T-helper 2 cell treated with Interferon-gamma antibody and Interleukin-4, amounts not matched to agents 5 μg/mL and 100 μg/mL, for 36 hours (primary cell): ENCODE data around the gene TPTE.
"Not testable (repeated sequence)": the region's sequence is repeated elsewhere in the genome, so short reads cannot be mapped to it uniquely, and the experiment has no call there.

ENCODE experiments used
- DNase-seq: peaks from one replicate; pipeline ENCODE4 v3.0.0; 2021; ENCODE audit warnings: low spot score
- H3K27ac Mint-ChIP-seq: one replicate; pipeline ENCODE4 v1.8.0; 2021; ENCODE audit warnings: mild to moderate bottlenecking, mixed read lengths
- H3K27me3 Mint-ChIP-seq: one replicate; pipeline ENCODE4 v1.8.0; 2021; ENCODE audit warnings: low read depth, mixed read lengths
- H3K36me3 Mint-ChIP-seq: one replicate; pipeline ENCODE4 v1.8.0; 2021; ENCODE audit warnings: low read depth, mixed read lengths
- H3K4me1 Mint-ChIP-seq: one replicate; pipeline ENCODE4 v1.8.0; 2021; ENCODE audit warnings: low read depth, mixed read lengths
- H3K4me3 Mint-ChIP-seq: one replicate; pipeline ENCODE4 v1.8.0; 2022; ENCODE audit warnings: mild to moderate bottlenecking, moderate library complexity, mixed read lengths
- H3K9me3 Mint-ChIP-seq: one replicate; pipeline ENCODE4 v1.8.0; 2021; ENCODE audit warnings: mixed read lengths

TPTE gene

GRCh38 chr21:10574531-10575310 is 53.3 kb downstream of the TPTE start:
- H3K4me1 Mint-ChIP-seq, H3K27me3 Mint-ChIP-seq, H3K4me3 Mint-ChIP-seq, DNase-seq, H3K27ac Mint-ChIP-seq, H3K36me3 Mint-ChIP-seq: not testable (repeated sequence)
- peaks cover 37% of the 10 kb centered on the region for H3K9me3 Mint-ChIP-seq

- Mint-ChIP-seq H3K27me3 (no peaks in the 10 kb centered on the region), H3K4me1 (no peaks in the 10 kb centered on the region), H3K27ac (no peak overlapping the region), H3K36me3 (no peaks in the 10 kb centered on the region), H3K9me3 (peaks cover 34% of the 10 kb centered on the region), H3K4me3 (no peak overlapping the region)
- no peak for DNase-seq
Measured at GRCh38 chr21:10575311-10575667, 53.9 kb downstream of the TPTE start.

DNA sequence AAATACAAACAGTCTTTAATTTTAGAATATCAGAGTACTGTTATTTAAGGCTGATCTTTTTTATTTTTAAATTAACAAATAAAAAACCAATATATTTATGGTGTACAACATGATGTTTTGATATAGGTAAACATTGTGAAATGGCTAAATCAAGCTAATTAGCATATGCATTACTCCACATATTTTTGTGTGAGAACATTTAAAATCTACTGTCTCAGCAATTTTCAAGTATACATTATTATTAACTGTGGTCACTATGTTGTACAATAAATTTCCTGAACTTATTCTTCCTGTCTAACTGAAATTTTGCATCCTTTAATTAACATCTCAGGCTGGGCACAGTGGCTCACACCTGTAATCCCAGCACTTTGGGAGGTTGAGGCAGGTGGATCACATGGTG is 57.5 kb downstream of the TPTE start:
- H3K4me1 Mint-ChIP-seq, H3K27me3 Mint-ChIP-seq, H3K27ac Mint-ChIP-seq, H3K36me3 Mint-ChIP-seq, H3K4me3 Mint-ChIP-seq, DNase-seq: not testable (repeated sequence)
- H3K9me3 Mint-ChIP-seq: peaks cover 32% of the 10 kb centered on the region

DNA sequence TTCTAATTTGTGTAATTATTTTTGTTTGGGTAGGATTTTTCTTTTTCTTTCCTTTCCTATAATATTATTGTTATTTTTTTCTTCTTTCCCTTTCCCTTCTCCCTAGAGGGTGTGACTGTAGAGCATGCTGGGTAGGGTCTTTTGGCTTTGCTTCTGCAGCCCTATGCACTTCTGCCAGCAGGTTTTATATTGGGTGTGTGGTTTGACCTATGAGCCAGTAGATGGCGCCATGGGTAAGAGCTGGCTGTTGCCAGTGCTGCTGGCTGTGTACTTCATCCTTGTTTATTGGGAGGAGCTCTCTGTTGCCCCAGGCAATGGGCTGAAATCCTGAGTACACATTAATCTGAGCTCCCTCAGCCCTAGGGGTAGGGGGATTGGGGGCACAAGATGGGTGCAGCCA is 67.7 kb downstream of the TPTE start:
- peaks cover 14% of the 10 kb centered on the region for H3K9me3 Mint-ChIP-seq
- H3K27ac Mint-ChIP-seq, H3K36me3 Mint-ChIP-seq, H3K4me1 Mint-ChIP-seq, DNase-seq, H3K4me3 Mint-ChIP-seq, H3K27me3 Mint-ChIP-seq: not testable (repeated sequence)

DNA sequence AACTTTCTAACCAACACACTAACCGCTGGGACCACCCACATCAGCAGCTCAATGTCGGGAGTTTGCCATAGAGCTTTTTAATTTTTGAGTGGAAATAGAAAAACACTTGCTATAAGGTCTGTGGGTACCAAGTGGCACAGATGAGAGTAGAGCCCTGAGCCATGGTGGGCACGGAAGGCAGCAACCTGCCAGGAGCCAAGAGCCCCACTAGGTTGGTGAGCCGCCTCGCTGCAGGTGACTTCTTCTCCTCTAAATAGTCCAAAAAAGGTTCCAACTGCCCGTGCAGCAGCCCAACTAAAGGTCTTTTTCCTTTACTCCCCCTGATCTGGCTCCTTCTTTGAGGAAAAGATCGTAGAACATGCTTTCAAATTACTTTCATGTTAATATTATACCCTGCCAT is 85.7 kb downstream of the TPTE start:
- not testable (repeated sequence) for H3K27ac Mint-ChIP-seq, H3K27me3 Mint-ChIP-seq, H3K36me3 Mint-ChIP-seq, H3K4me1 Mint-ChIP-seq, DNase-seq, H3K4me3 Mint-ChIP-seq
- peaks cover 15% of the 10 kb centered on the region for H3K9me3 Mint-ChIP-seq

- not testable (repeated sequence) for H3K27me3 Mint-ChIP-seq, DNase-seq, H3K4me1 Mint-ChIP-seq, H3K4me3 Mint-ChIP-seq, H3K36me3 Mint-ChIP-seq, H3K9me3 Mint-ChIP-seq, H3K27ac Mint-ChIP-seq
Measured at GRCh38 chr21:10614285-10614684, 92.9 kb downstream of the TPTE start.

DNA sequence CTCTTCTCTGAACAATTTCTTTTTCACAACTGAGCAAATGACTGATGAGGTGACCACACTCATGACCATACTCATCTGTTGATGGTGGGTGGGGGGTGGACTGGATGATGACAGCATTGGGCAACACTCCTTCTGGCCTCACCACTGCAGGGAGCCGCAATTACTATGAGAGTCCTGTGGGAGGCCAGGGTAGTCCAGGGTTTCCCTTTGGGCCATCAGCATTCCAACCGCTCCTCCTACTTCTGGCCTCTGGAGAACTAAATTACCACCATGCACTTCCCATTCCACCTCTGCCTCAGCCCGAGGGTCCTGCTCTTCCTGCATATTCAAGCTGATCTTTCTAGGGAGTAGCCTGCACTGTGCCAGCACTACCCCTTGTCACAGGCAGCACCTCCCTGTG is 94.7 kb downstream of the TPTE start:
- not testable (repeated sequence) for H3K4me3 Mint-ChIP-seq, H3K27ac Mint-ChIP-seq, H3K9me3 Mint-ChIP-seq, H3K36me3 Mint-ChIP-seq, DNase-seq, H3K4me1 Mint-ChIP-seq, H3K27me3 Mint-ChIP-seq

- H3K27ac Mint-ChIP-seq: no peak overlapping the region
- H3K27me3 Mint-ChIP-seq: no peaks in the 10 kb centered on the region
- no peaks in the 10 kb centered on the region for H3K4me1 Mint-ChIP-seq
- H3K9me3 Mint-ChIP-seq: peaks cover 10% of the 10 kb centered on the region
- H3K36me3 Mint-ChIP-seq: no peaks in the 10 kb centered on the region
- no peak overlapping the region for H3K4me3 Mint-ChIP-seq
- DNase-seq: no peak
Measured at GRCh38 chr21:10616535-10616934, 95.2 kb downstream of the TPTE start.

- not testable (repeated sequence) for H3K9me3 Mint-ChIP-seq, H3K4me3 Mint-ChIP-seq, DNase-seq, H3K36me3 Mint-ChIP-seq, H3K4me1 Mint-ChIP-seq, H3K27me3 Mint-ChIP-seq, H3K27ac Mint-ChIP-seq
Measured at GRCh38 chr21:10617133-10617752, 95.9 kb downstream of the TPTE start.

DNA sequence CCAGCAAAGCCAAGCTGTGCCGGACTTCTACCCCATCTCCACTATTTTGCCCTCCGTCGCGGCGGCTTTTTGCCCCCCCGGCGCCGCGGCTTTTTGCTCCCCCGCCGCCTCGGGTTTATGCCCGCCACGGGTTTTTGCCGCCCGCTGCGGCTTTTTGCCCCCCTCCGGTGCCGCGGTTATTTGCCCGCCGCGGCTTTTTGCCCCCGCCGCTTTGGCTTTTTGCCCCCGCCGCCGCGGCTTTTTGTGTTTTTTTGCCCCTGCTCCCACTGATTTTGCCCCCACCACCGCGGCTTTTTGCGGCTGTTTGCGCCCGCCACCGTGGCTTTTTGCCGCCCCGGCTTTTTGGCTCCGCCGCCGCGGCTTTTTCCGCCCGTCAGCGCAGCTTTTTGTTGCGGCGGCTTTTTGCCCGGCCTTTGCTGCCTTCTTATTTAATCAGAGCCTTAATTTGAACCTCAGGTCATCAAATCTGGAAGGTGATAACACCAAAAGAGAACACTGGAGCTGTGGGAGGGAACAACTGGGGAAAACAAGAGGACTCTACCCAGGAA is 106.0 kb downstream of the TPTE start:
- no peaks in the 10 kb centered on the region for H3K4me1 Mint-ChIP-seq
- no peak for DNase-seq
- no peaks in the 10 kb centered on the region for H3K9me3 Mint-ChIP-seq
- H3K36me3 Mint-ChIP-seq: no peaks in the 10 kb centered on the region
- H3K4me3 Mint-ChIP-seq: no peak overlapping the region
- no peaks in the 10 kb centered on the region for H3K27me3 Mint-ChIP-seq
- no peak overlapping the region for H3K27ac Mint-ChIP-seq

DNA sequence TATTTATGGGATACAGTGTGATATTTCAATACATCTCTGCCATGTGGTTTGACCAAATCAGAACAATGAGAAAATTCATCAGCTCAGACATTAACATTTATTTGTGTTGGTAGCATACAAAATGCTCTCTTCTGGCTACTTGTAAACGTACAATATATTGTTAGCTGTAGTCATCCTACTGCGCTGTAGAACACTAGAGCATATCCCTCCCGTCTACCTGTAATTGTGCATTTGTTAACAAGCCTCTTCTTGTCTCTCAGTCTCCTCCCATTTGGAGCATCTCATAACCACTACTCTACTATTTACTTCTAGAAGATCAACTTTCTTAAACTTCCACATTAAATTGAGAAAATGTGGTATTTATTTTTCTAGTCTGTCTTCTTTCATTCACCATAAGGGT is 107.9 kb downstream of the TPTE start:
- H3K4me3 Mint-ChIP-seq, H3K4me1 Mint-ChIP-seq, H3K27me3 Mint-ChIP-seq, H3K9me3 Mint-ChIP-seq, H3K36me3 Mint-ChIP-seq, DNase-seq, H3K27ac Mint-ChIP-seq: not testable (repeated sequence)

DNA sequence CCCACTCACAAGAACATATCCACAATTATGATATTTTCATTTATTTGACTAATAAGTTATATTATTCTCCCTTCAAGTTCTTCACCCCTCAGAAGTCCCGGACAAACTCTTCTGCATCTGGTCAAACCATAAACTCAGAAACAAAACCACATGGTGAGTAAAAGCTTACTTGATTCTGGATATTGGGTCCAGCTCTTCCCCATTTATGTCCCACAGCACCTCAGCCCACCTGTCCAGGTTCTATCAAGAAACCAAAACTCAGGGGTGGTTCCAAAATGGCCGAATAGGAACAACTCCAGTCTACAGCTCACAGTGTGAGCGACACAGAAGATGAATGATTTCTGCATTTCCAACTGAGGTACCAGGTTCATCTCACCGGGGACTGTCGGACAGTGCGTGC is 109.4 kb downstream of the TPTE start:
- not testable (repeated sequence) for H3K36me3 Mint-ChIP-seq

DNA sequence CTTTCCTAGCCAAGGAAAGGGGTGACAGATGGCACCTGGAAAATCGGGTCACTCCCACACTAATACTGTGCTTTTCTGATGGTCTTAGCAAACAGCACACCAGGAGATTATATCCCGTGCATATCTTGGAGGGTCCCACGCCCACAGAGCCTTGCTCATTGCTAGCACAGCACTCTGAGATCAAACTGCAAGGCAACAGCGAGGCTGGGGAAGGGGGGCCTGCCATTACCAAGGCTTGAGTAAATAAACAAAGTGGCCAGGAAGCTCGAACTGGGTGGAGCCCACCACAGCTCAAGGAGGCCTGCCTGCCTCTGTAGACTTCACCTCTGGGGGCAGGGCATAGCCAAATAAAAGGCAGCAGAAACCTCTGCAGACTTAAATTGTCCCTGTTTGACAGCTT is 109.9 kb downstream of the TPTE start:
- not testable (repeated sequence) for H3K4me3 Mint-ChIP-seq, H3K4me1 Mint-ChIP-seq, H3K9me3 Mint-ChIP-seq, DNase-seq, H3K27me3 Mint-ChIP-seq, H3K27ac Mint-ChIP-seq, H3K36me3 Mint-ChIP-seq

More for the DNA sequence above, 109.4 kb downstream of the TPTE start:
- H3K4me1 Mint-ChIP-seq, H3K27ac Mint-ChIP-seq, DNase-seq, H3K27me3 Mint-ChIP-seq, H3K9me3 Mint-ChIP-seq, H3K4me3 Mint-ChIP-seq: not testable (repeated sequence)

GRCh38 chr21:10638144-10638543 is 116.8 kb downstream of the TPTE start:
- DNase-seq, H3K9me3 Mint-ChIP-seq, H3K27ac Mint-ChIP-seq, H3K36me3 Mint-ChIP-seq, H3K4me1 Mint-ChIP-seq, H3K4me3 Mint-ChIP-seq, H3K27me3 Mint-ChIP-seq: not testable (repeated sequence)

- H3K4me1 Mint-ChIP-seq: no peaks in the 10 kb centered on the region
- DNase-seq: no peak
- no peaks in the 10 kb centered on the region for H3K27me3 Mint-ChIP-seq
- H3K27ac Mint-ChIP-seq: no peak overlapping the region
- no peak overlapping the region for H3K4me3 Mint-ChIP-seq
- no peaks in the 10 kb centered on the region for H3K36me3 Mint-ChIP-seq
- no peaks in the 10 kb centered on the region for H3K9me3 Mint-ChIP-seq
Measured at GRCh38 chr21:10639123-10639522, 117.7 kb downstream of the TPTE start.
